Ovary (tissue), 9 donors: ENCODE data around the gene WWOX. TPM values are rescaled to one million over a fixed set of nuclear protein-coding genes. Genes with fewer than 3 reads are reported as not detected.

Source experiments
- DNase-seq, 5 donors: peaks; one replicate each; pipeline ENCODE4 v3.0.0-alpha.2; 2019 to 2020
- H3K27ac ChIP-seq, 2 donors: fragments of 200-600 bp; one replicate each; pipeline versions ENCODE4 v1.5.1 to v1.8.0; 2019 to 2022
- H3K27me3 ChIP-seq: fragments of 200-600 bp; one replicate; pipeline ENCODE4 v1.8.0; 2022
- H3K36me3 ChIP-seq: fragments of 200-600 bp; sonication (generic); one replicate; pipeline ENCODE4 v1.5.1; 2019
- H3K4me1 ChIP-seq: one replicate; pipeline ENCODE4 v1.8.1; 2013; ENCODE audit warnings: mild to moderate bottlenecking, moderate library complexity; ENCODE audit not compliant: insufficient read depth
- H3K4me3 ChIP-seq: fragments of 200-600 bp; sonication (generic); one replicate; pipeline ENCODE4 v1.5.1; 2017
- H3K9me3 ChIP-seq, 2 donors: fragments of 200-600 bp in 1 of 2; sonication (generic) in 1 of 2; one replicate each; pipeline versions ENCODE4 v1.5.1 to v1.8.1; 2013 to 2019; ENCODE audit warnings: mild to moderate bottlenecking in 1 of 2, moderate library complexity in 1 of 2
- CTCF ChIP-seq, 3 donors: fragments of 450-650 bp in 2 of 3; fragments of 200-600 bp in 1 of 3; IDR thresholded peaks; one replicate each; pipeline versions ENCODE4 v1.5.1 to v1.8.0; 2016 to 2022; ENCODE audit warnings: antibody characterized with exemption in 3 of 3, mild to moderate bottlenecking in 1 of 3
- EP300 ChIP-seq: sonication (generic); formaldehyde crosslinking; IDR thresholded peaks from one replicate; pipeline ENCODE4 v1.6.1; 2017; ENCODE audit warnings: antibody characterized with exemption
- POLR2A ChIP-seq: fragments of 450-650 bp; IDR thresholded peaks from one replicate; pipeline ENCODE4 v1.6.1; 2017; ENCODE audit warnings: antibody characterized with exemption, mild to moderate bottlenecking, moderate library complexity
- WGBS, 3 donors: extraction: QIAGEN DNeasy Blood & Tissue Kit in 1 of 3; methylation state at CpG; one replicate each; pipeline versions ENCODE4 v1.1.5 to v1.1.7; 2013 to 2017; 5-methylcytosine and 5-hydroxymethylcytosine counted together
- intact Hi-C, 4 donors: fragments of 100-400 bp; cut with DNase I; formaldehyde crosslinking; loops; one replicate each; pipeline versions ENCODE4 v1.11.0 to v1.15.1; 2022 to 2023
- polyA plus RNA-seq, 2 donors: library from polyadenylated mRNA; stranded (reverse); fragments of 200-250 nt in 1 of 2; fragments of 350-450 nt in 1 of 2; fragmentation: Illumina TruSeq in 1 of 2; extraction: RNeasy Lipid Tissue Mini Kit (QIAGEN cat#74804) in 1 of 2; gene quantifications; one replicate each; pipeline ENCODE4 v1.2.3, GENCODE V29; 2013 to 2014
- total RNA-seq, 7 donors: library from RNA; depleted of rRNA in 2 of 7; stranded (reverse); fragments of >200 nt in 2 of 7; fragmentation: NEBNext Ultra II Directional in 3 of 7; extraction: Animal tissue kit (Norgen Biotek cat#: 25700) in 3 of 7; gene quantifications; one replicate each; pipeline versions ENCODE4 v1.1.0 to v1.2.4, GENCODE V29; 2016 to 2023
- donor health status: DM: no; HTN: no; CAD: no; lungs with moderate emphysema.
- donor health status: DM: no; HTN: no; CAD: no.
- donor health status: Bipolar disorder and iron deficiency.
- donor health status: DM: yes; HTN: yes; CAD: no.
- donor health status: DM: no; HTN: no; CAD: no.
- donor health status: DM: yes; HTN: yes; CAD: no.

Gene WWOX
- total and polyA plus RNA-seq, 9 donors, result 11.0 to 40.5 (median 25.2) TPM

DNA sequence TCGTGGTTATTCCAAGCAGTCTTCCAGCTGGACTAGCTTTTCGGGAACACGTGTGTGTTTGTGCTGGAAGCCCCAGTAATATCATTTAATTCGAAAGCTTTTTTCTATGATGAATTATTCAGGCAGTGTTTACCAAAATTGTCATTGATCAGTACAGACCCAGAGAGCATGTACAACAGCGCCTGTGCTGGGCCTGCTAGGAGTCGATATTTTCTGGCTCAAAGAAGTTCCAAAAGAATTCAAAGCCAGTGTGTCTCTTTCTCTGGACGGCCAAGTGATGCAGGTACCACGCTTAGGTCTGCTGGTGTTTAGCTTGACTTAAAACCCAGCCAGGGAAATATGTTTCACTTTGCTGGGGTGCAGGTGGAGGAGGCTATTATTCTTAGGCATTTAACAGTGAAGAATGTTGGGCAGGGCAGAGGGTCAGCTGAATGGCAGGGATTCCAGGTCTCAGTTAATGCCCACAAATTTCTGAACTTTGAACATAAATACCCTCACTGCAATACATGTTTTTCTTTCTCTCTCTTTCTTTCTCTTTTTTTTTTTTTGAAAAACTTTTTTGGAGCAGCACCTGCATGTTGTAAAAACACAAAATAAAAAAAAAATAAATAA is 401.3 kb downstream of the WWOX start:
- no peak overlapping the region for H3K4me3 ChIP-seq
- intact Hi-C loops, result loop anchor here in 3 of 4 donors (5.0 to 10.0 kb wide), 6 partner anchors 272 to 1584 kb away; partner anchors contain the start of gene MAF (in 2 of the 3)
- TF ChIP-seq CTCF (IDR thresholded peaks at IDR 0.05) (no peak), POLR2A (no peak), EP300 (no peak)
- peaks cover 11% of the 10 kb centered on the region for H3K4me1 ChIP-seq
- 59 to 73% (median 66%) methylated on average over 8 of the region's 8 CpGs for WGBS, 3 donors
- H3K27me3 ChIP-seq, result no peaks in the 10 kb centered on the region
- DNase-seq, result no peak
- H3K9me3 ChIP-seq, result no peaks in the 10 kb centered on the region
- no peaks in the 10 kb centered on the region for H3K36me3 ChIP-seq
- H3K27ac ChIP-seq, result no peak overlapping the region

DNA sequence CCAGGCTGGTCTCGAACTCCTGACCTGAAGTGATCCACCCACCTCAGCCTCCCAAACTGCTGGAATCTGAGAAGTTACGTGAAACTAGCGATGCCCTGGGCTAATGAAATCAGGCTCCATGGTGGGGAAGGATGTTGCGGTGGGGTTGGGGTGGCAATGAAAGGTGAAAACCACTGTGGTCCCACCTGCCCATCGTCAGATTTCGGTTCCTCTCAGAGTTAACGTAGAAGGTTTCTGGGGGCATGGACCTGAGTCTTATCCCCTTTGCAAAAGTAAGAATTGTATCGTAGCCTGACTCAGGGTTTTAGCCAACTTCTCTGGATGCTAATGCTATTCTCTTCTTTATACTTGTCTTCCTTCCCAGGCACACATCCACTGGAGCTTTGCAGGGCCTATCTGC is 402.3 kb downstream of the WWOX start:
- Histone ChIP-seq H3K9me3 (no peaks in the 10 kb centered on the region), H3K27ac (no peak overlapping the region), H3K4me3 (no peak overlapping the region), H3K27me3 (no peaks in the 10 kb centered on the region), H3K36me3 (no peaks in the 10 kb centered on the region), H3K4me1 (peaks cover 11% of the 10 kb centered on the region)
- TF ChIP-seq EP300 (no peak), CTCF (IDR thresholded peaks at IDR 0.05) (no peak), POLR2A (no peak)
- WGBS, 3 donors, result 95 to 98% (median 96%) methylated on average over 8 of the region's 8 CpGs
- intact Hi-C loops, result loop anchor here in 3 of 4 donors (5.0 to 10.0 kb wide), 6 partner anchors 271 to 1583 kb away; partner anchors contain the start of gene MAF (in 2 of the 3)
- no peak for DNase-seq

GRCh38 chr16:78502812-78503350 is 403.4 kb downstream of the WWOX start:
- WGBS, 3 donors, result 82 to 84% (median 82%) methylated on average over 10 of the region's 10 CpGs

GRCh38 chr16:78503602-78504001 is 404.1 kb downstream of the WWOX start:
- peak in 3 of 5 donors; percentile 51 to 77 (median 55) for DNase-seq
- intact Hi-C loops, result loop anchor here in 3 of 4 donors (5.0 to 10.0 kb wide), 6 partner anchors 269 to 1581 kb away; partner anchors contain the start of gene MAF (in 2 of the 3)
- H3K27me3 ChIP-seq, result no peaks in the 10 kb centered on the region
- H3K27ac ChIP-seq, result no peak overlapping the region
- no peaks in the 10 kb centered on the region for H3K9me3 ChIP-seq
- peaks cover 11% of the 10 kb centered on the region for H3K4me1 ChIP-seq
- no peak overlapping the region for H3K4me3 ChIP-seq
- no peaks in the 10 kb centered on the region for H3K36me3 ChIP-seq
- 10 to 21% (median 16%) methylated on average over 3 of the region's 3 CpGs for WGBS, 3 donors
- TF ChIP-seq EP300, result no peak
- peak; percentile 74 to 86 (median 86) for TF ChIP-seq CTCF (IDR thresholded peaks at IDR 0.05)

More at GRCh38 chr16:78502812-78503350, 403.4 kb downstream of the WWOX start:
- no peak overlapping the region for H3K4me3 ChIP-seq
- H3K4me1 ChIP-seq, result peaks cover 11% of the 10 kb centered on the region
- no peaks in the 10 kb centered on the region for H3K9me3 ChIP-seq
- TF ChIP-seq POLR2A, result no peak
- no peak for TF ChIP-seq CTCF (IDR thresholded peaks at IDR 0.05)
- no peak for TF ChIP-seq EP300
- DNase-seq, result no peak
- intact Hi-C loops, result loop anchor here in 3 of 4 donors (5.0 to 10.0 kb wide), 6 partner anchors 269 to 1582 kb away; partner anchors contain the start of gene MAF (in 2 of the 3)
- H3K36me3 ChIP-seq, result no peaks in the 10 kb centered on the region
- H3K27ac ChIP-seq, result no peak overlapping the region
- no peaks in the 10 kb centered on the region for H3K27me3 ChIP-seq
